GM18498 (cell line): Measurements from ENCODE around the gene TVP23A.
A peak's percentile ranks its signal among the peaks of the same experiment; 100 is the strongest.
"Not testable (repeated sequence)": the region's sequence is repeated elsewhere in the genome, so short reads cannot be mapped to it uniquely, and the experiment has no call there.

Source experiments
- ATAC-seq: cut with Tn5 transposase; IDR thresholded peaks from one replicate; pipeline ENCODE4 v1.9.1; 2021; ENCODE audit warnings: mild to moderate bottlenecking, moderate library complexity; ENCODE audit not compliant: unreplicated experiment

TVP23A gene

GRCh38 chr16:10806698-10807097, 11.9 kb downstream of the TVP23A start:
- no peak for ATAC-seq

- no peak for ATAC-seq
Measured at GRCh38 chr16:10805334-10805733, 13.3 kb downstream of the TVP23A start.

- no peak for ATAC-seq
Measured at GRCh38 chr16:10799736-10800135, 18.9 kb downstream of the TVP23A start.

GRCh38 chr16:10791048-10791447, 27.5 kb downstream of the TVP23A start:
- ATAC-seq: peak; percentile 58

GRCh38 chr16:10788630-10789029, 30.0 kb downstream of the TVP23A start:
- not testable (repeated sequence) for ATAC-seq

GRCh38 chr16:10787304-10787703, 31.3 kb downstream of the TVP23A start:
- no peak for ATAC-seq

- no peak for ATAC-seq
Measured at GRCh38 chr16:10782628-10783027, 36.0 kb downstream of the TVP23A start.

GRCh38 chr16:10780628-10781027, 38.0 kb downstream of the TVP23A start:
- ATAC-seq: no peak

- ATAC-seq: not testable (repeated sequence)
Measured at GRCh38 chr16:10779908-10780307, 38.7 kb downstream of the TVP23A start.

- ATAC-seq: no peak
Measured at GRCh38 chr16:10777356-10777755, 41.2 kb downstream of the TVP23A start.

- ATAC-seq: not testable (repeated sequence)
Measured at GRCh38 chr16:10776923-10777322, 41.7 kb downstream of the TVP23A start.

- peak; percentile 90 for ATAC-seq
Measured at GRCh38 chr16:10776280-10776679, 42.3 kb downstream of the TVP23A start.

- no peak for ATAC-seq
Measured at GRCh38 chr16:10770907-10771306, 47.7 kb downstream of the TVP23A start.

GRCh38 chr16:10769381-10769780, 49.2 kb downstream of the TVP23A start:
- no peak for ATAC-seq

- no peak for ATAC-seq
Measured at GRCh38 chr16:10767127-10767526, 51.5 kb downstream of the TVP23A start.

- peak; percentile 83 for ATAC-seq
Measured at GRCh38 chr16:10765772-10766171, 52.8 kb downstream of the TVP23A start.

GRCh38 chr16:10763456-10763855, 55.1 kb downstream of the TVP23A start:
- no peak for ATAC-seq

GRCh38 chr16:10762336-10763016, 56.1 kb downstream of the TVP23A start:
- ATAC-seq: no peak

GRCh38 chr16:10761373-10761772, 57.2 kb downstream of the TVP23A start:
- ATAC-seq: no peak

GRCh38 chr16:10760858-10761257, 57.7 kb downstream of the TVP23A start:
- no peak for ATAC-seq

- no peak for ATAC-seq
Measured at GRCh38 chr16:10756574-10756973, 62.0 kb downstream of the TVP23A start.

GRCh38 chr16:10754941-10755340, 63.7 kb downstream of the TVP23A start:
- ATAC-seq: no peak

- ATAC-seq: no peak
Measured at GRCh38 chr16:10753670-10754069, 64.9 kb downstream of the TVP23A start.
